BLaER1 (cell line): ENCODE results near the gene KCNH5.

Experiments
- H3K27ac ChIP-seq: shearing (Covaris generic); formaldehyde crosslinking; 2 replicates; pipeline ENCODE4 v1.8.1; 2022
- H3K27me3 ChIP-seq: shearing (Covaris generic); formaldehyde crosslinking; 2 replicates; pipeline ENCODE4 v1.8.1; 2022
- H3K36me3 ChIP-seq: shearing (Covaris generic); formaldehyde crosslinking; 2 replicates; pipeline ENCODE4 v1.8.1; 2022
- H3K4me1 ChIP-seq: shearing (Covaris generic); formaldehyde crosslinking; 2 replicates; pipeline ENCODE4 v1.8.1; 2022
- H3K4me2 ChIP-seq: shearing (Covaris generic); formaldehyde crosslinking; 2 replicates; pipeline ENCODE4 v1.8.1; 2022
- H3K4me3 ChIP-seq: shearing (Covaris generic); formaldehyde crosslinking; 2 replicates; pipeline ENCODE4 v1.8.1; 2022
- H3K9ac ChIP-seq: shearing (Covaris generic); formaldehyde crosslinking; 2 replicates; pipeline ENCODE4 v1.8.1; 2022
- H3K9me3 ChIP-seq: shearing (Covaris generic); formaldehyde crosslinking; 2 replicates; pipeline ENCODE4 v1.8.1; 2022
- H4K20me1 ChIP-seq: shearing (Covaris generic); formaldehyde crosslinking; 2 replicates; pipeline ENCODE4 v1.8.1; 2022
- Cebpa-rat ChIP-seq: shearing (Covaris generic); IDR thresholded peaks from 2 replicates; pipeline ENCODE4 v1.8.1; 2022

Gene KCNH5

GRCh38 chr14:62694075-62694474 is 351.2 kb downstream of the KCNH5 start:
- Histone ChIP-seq H3K4me2 (no peak overlapping the region), H3K4me1 (no peaks in the 10 kb centered on the region), H3K27ac (no peak overlapping the region), H4K20me1 (no peaks in the 10 kb centered on the region), H3K27me3 (no peaks in the 10 kb centered on the region), H3K4me3 (no peak overlapping the region), H3K36me3 (no peaks in the 10 kb centered on the region), H3K9me3 (no peaks in the 10 kb centered on the region), H3K9ac (no peak overlapping the region)
- TF ChIP-seq Cebpa-rat: no peak

GRCh38 chr14:62692490-62693106 is 352.7 kb downstream of the KCNH5 start:
- Histone ChIP-seq H3K4me1 (no peaks in the 10 kb centered on the region), H3K9me3 (peaks cover 7% of the 10 kb centered on the region), H3K27me3 (no peaks in the 10 kb centered on the region), H3K4me3 (no peak overlapping the region), H4K20me1 (no peaks in the 10 kb centered on the region), H3K4me2 (no peak overlapping the region), H3K9ac (no peak overlapping the region), H3K27ac (no peak overlapping the region), H3K36me3 (no peaks in the 10 kb centered on the region)
- TF ChIP-seq Cebpa-rat: no peak

- Histone ChIP-seq H3K9ac (no peak overlapping the region), H3K4me2 (no peak overlapping the region), H3K36me3 (no peaks in the 10 kb centered on the region), H3K4me3 (no peak overlapping the region), H3K9me3 (peaks cover 7% of the 10 kb centered on the region), H4K20me1 (no peaks in the 10 kb centered on the region), H3K27ac (no peak overlapping the region), H3K4me1 (no peaks in the 10 kb centered on the region), H3K27me3 (no peaks in the 10 kb centered on the region)
- TF ChIP-seq Cebpa-rat: no peak
Measured at GRCh38 chr14:62691647-62692489, 353.4 kb downstream of the KCNH5 start.

GRCh38 chr14:62689733-62690132 is 355.5 kb downstream of the KCNH5 start:
- no peak overlapping the region for H3K27ac ChIP-seq
- no peaks in the 10 kb centered on the region for H3K4me1 ChIP-seq
- no peak overlapping the region for H3K9ac ChIP-seq
- no peak overlapping the region for H3K4me2 ChIP-seq
- H4K20me1 ChIP-seq: no peaks in the 10 kb centered on the region
- no peaks in the 10 kb centered on the region for H3K36me3 ChIP-seq
- H3K9me3 ChIP-seq: peaks cover 7% of the 10 kb centered on the region
- TF ChIP-seq Cebpa-rat: no peak
- H3K27me3 ChIP-seq: no peaks in the 10 kb centered on the region
- no peak overlapping the region for H3K4me3 ChIP-seq

GRCh38 chr14:62687818-62688217 is 357.4 kb downstream of the KCNH5 start:
- Histone ChIP-seq H3K36me3 (no peaks in the 10 kb centered on the region), H3K9me3 (peaks cover 7% of the 10 kb centered on the region), H3K27ac (no peak overlapping the region), H4K20me1 (no peaks in the 10 kb centered on the region), H3K9ac (no peak overlapping the region), H3K4me1 (no peaks in the 10 kb centered on the region), H3K4me3 (no peak overlapping the region), H3K27me3 (no peaks in the 10 kb centered on the region), H3K4me2 (no peak overlapping the region)
- TF ChIP-seq Cebpa-rat: no peak

- Histone ChIP-seq H3K27ac (no peak overlapping the region), H4K20me1 (no peaks in the 10 kb centered on the region), H3K27me3 (no peaks in the 10 kb centered on the region), H3K4me2 (no peak overlapping the region), H3K9ac (no peak overlapping the region), H3K9me3 (peaks cover 7% of the 10 kb centered on the region), H3K4me1 (no peaks in the 10 kb centered on the region), H3K36me3 (no peaks in the 10 kb centered on the region), H3K4me3 (no peak overlapping the region)
- no peak for TF ChIP-seq Cebpa-rat
Measured at GRCh38 chr14:62684376-62684775, 360.9 kb downstream of the KCNH5 start.

- Histone ChIP-seq H3K9ac (no peak overlapping the region), H3K9me3 (no peaks in the 10 kb centered on the region), H4K20me1 (no peaks in the 10 kb centered on the region), H3K4me2 (no peak overlapping the region), H3K4me3 (no peak overlapping the region), H3K27ac (no peak overlapping the region), H3K27me3 (no peaks in the 10 kb centered on the region), H3K36me3 (no peaks in the 10 kb centered on the region), H3K4me1 (no peaks in the 10 kb centered on the region)
- no peak for TF ChIP-seq Cebpa-rat
Measured at GRCh38 chr14:62682208-62682607, 363.1 kb downstream of the KCNH5 start.

GRCh38 chr14:62674563-62675237 is 370.6 kb downstream of the KCNH5 start:
- Histone ChIP-seq H3K9ac (no peak overlapping the region), H3K4me1 (no peaks in the 10 kb centered on the region), H3K27me3 (no peaks in the 10 kb centered on the region), H3K36me3 (no peaks in the 10 kb centered on the region), H3K4me3 (no peak overlapping the region), H3K9me3 (no peaks in the 10 kb centered on the region), H3K27ac (no peak overlapping the region), H3K4me2 (no peak overlapping the region), H4K20me1 (no peaks in the 10 kb centered on the region)
- TF ChIP-seq Cebpa-rat: no peak

GRCh38 chr14:62673014-62673755 is 372.1 kb downstream of the KCNH5 start:
- Histone ChIP-seq H3K4me2 (no peak overlapping the region), H3K4me3 (no peak overlapping the region), H3K9ac (no peak overlapping the region), H3K36me3 (no peaks in the 10 kb centered on the region), H4K20me1 (no peaks in the 10 kb centered on the region), H3K27ac (no peak overlapping the region), H3K27me3 (no peaks in the 10 kb centered on the region), H3K9me3 (no peaks in the 10 kb centered on the region), H3K4me1 (no peaks in the 10 kb centered on the region)
- no peak for TF ChIP-seq Cebpa-rat
